ENCODE measurements around the gene RABGAP1L.
"Not testable (repeated sequence)": the region's sequence is repeated elsewhere in the genome, so short reads cannot be mapped to it uniquely, and the experiment has no call there.

RABGAP1L gene

GRCh38 chr1:174159252-174160108 lies at the start of gene RABGAP1L:
TSS of gene RABGAP1L (plus strand) at chr1:174159520.
- peak; percentile 81 to 93 (median 86) for DNase-seq (ENCODE audit: low read depth in 3 of 3)

GRCh38 chr1:174110053-174110452 lies 49.3 kb upstream of the RABGAP1L start:
- no peak for DNase-seq (ENCODE audit: low read depth in 3 of 3)

GRCh38 chr1:174112489-174113162 lies 46.7 kb upstream of the RABGAP1L start:
- DNase-seq (ENCODE audit: low read depth in 3 of 3): no peak

- no peak for DNase-seq (ENCODE audit: low read depth in 3 of 3)
Observed at GRCh38 chr1:174114106-174114505, 45.2 kb upstream of the RABGAP1L start.

GRCh38 chr1:174114788-174115448 lies 44.4 kb upstream of the RABGAP1L start:
- DNase-seq (ENCODE audit: low read depth in 3 of 3): no peak

- DNase-seq (ENCODE audit: low read depth in 3 of 3): no peak
Observed at GRCh38 chr1:174116042-174116441, 43.3 kb upstream of the RABGAP1L start.

GRCh38 chr1:174118751-174119150 lies 40.6 kb upstream of the RABGAP1L start:
- DNase-seq (ENCODE audit: low read depth in 3 of 3): no peak

GRCh38 chr1:174122318-174122717 lies 37.0 kb upstream of the RABGAP1L start:
- DNase-seq (ENCODE audit: low read depth in 3 of 3): not testable (repeated sequence)

- no peak for DNase-seq (ENCODE audit: low read depth in 3 of 3)
Observed at GRCh38 chr1:174123843-174124242, 35.5 kb upstream of the RABGAP1L start.

- DNase-seq (ENCODE audit: low read depth in 3 of 3): not testable (repeated sequence)
Observed at GRCh38 chr1:174127176-174127575, 32.1 kb upstream of the RABGAP1L start.

- no peak for DNase-seq (ENCODE audit: low read depth in 3 of 3)
Observed at GRCh38 chr1:174131032-174131638, 28.2 kb upstream of the RABGAP1L start.

- DNase-seq (ENCODE audit: low read depth in 3 of 3): no peak
Observed at GRCh38 chr1:174134003-174134659, 25.2 kb upstream of the RABGAP1L start.

GRCh38 chr1:174135211-174135610 lies 24.1 kb upstream of the RABGAP1L start:
- DNase-seq (ENCODE audit: low read depth in 3 of 3): no peak

GRCh38 chr1:174136714-174137113 lies 22.6 kb upstream of the RABGAP1L start:
- DNase-seq (ENCODE audit: low read depth in 3 of 3): no peak

- DNase-seq (ENCODE audit: low read depth in 3 of 3): no peak
Observed at GRCh38 chr1:174142836-174143235, 16.5 kb upstream of the RABGAP1L start.

- DNase-seq (ENCODE audit: low read depth in 3 of 3): not testable (repeated sequence)
Observed at GRCh38 chr1:174143727-174144396, 15.5 kb upstream of the RABGAP1L start.

- not testable (repeated sequence) for DNase-seq (ENCODE audit: low read depth in 3 of 3)
Observed at GRCh38 chr1:174144397-174144783, 14.9 kb upstream of the RABGAP1L start.

- DNase-seq (ENCODE audit: low read depth in 3 of 3): no peak
Observed at GRCh38 chr1:174149216-174149615, 10.1 kb upstream of the RABGAP1L start.

GRCh38 chr1:174150499-174150898 lies 8.8 kb upstream of the RABGAP1L start:
- no peak for DNase-seq (ENCODE audit: low read depth in 3 of 3)

- DNase-seq (ENCODE audit: low read depth in 3 of 3): no peak
Observed at GRCh38 chr1:174152427-174152826, 6.9 kb upstream of the RABGAP1L start.
